IPS-18c (cell line): ENCODE measurements around the gene INS.

Source experiments
- H3K4me3 ChIP-seq: 2 replicates; pipeline ENCODE4 v1.7.0; 2013; ENCODE audit warnings: low read depth, mild to moderate bottlenecking, low read length, moderate library complexity; ENCODE audit not compliant: insufficient read depth
- H3K9me3 ChIP-seq: one replicate; pipeline ENCODE4 v1.6.1; 2013; ENCODE audit warnings: mild to moderate bottlenecking, low read length, moderate library complexity; ENCODE audit not compliant: control insufficient read depth, insufficient read depth

The INS gene

GRCh38 chr11:2157294-2158040 lies 3.5 kb downstream of the INS start:
- Histone ChIP-seq H3K9me3 (no peaks in the 10 kb centered on the region), H3K4me3 (no peak overlapping the region)

DNA sequence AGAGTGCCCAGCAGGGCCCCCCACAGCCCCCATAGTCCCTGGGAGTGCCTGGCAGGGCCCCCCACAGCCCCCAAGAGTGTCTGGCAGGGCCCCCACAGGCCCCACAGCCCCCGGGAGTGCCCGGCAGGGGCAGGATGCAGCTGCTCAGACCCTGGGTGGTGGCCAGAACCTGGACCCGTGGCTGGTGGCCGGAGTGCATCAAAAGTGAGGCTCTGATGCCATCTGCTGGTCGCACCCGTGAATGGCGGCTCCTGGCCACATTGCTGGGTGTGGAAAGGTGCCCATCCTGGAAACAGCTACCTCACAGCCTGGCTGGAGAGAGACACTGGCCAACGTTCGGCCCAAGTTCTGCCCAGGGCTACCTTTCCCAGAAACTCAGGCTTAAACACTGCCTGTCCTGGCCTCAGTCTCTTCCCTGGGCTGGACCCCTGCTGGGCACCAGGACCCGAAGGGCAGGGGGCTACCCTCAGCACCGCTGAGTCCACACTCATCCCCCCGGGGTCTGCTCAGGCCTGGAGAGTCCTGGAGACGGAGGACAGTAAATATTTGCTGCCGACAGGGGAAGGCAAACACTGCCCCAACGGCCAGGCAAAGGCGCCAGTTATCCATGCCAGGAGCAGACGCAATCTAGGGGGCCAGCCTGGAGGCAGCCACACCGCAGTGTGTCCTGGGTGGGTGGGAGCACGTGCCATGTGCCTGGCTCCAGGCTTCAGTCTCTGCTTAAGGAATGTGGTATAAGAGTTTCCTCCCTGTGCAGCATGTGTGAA lies 4.4 kb downstream of the INS start:
- H3K9me3 ChIP-seq, result no peaks in the 10 kb centered on the region

GRCh38 chr11:2155511-2155910 lies 5.5 kb downstream of the INS start:
- Histone ChIP-seq H3K4me3 (no peak overlapping the region), H3K9me3 (no peaks in the 10 kb centered on the region)

More for the DNA sequence above, 4.4 kb downstream of the INS start:
- no peak overlapping the region for H3K4me3 ChIP-seq

DNA sequence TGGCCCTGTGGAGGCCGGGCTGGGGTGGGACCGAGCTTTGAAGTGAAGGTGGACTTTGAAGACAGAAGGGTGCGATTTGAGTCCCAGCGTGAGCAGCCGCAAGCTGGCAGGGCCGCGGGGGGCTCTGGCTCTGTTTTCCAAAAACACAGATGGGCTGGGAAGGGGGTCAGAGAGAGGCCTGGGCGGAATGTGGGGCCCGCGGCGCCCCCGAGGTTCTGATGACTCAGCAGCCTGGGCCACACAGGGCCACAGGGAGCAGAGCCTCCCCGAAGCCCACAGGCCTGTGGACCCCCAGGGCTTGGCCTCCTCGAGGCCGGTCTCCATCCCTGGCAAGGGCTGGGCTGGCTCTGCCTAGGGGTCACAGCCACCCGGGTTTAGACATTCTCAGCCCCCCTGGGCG lies 6.1 kb downstream of the INS start:
- no peaks in the 10 kb centered on the region for H3K9me3 ChIP-seq
- H3K4me3 ChIP-seq, result no peak overlapping the region

DNA sequence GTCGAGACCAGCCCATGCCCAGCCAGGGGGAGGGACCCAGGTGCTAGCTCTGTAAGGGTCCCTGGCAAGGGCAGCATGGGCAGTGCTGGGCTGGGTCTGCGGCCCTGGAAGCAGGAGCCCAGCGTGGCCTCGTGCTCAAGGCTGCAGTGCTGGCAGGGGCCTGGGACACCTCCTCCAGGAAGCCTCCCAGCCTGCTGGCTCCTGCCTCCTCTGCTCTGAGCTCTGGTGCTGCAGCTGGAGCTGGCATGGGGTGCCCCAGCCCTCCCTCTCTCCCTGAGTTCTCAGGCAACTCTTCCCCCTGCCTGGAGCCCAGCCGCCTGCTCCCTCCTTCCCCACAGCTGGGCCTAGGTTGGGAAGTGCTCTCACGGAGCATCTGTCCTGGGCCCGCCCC lies 6.8 kb downstream of the INS start:
- Histone ChIP-seq H3K4me3 (no peak overlapping the region), H3K9me3 (no peaks in the 10 kb centered on the region)

DNA sequence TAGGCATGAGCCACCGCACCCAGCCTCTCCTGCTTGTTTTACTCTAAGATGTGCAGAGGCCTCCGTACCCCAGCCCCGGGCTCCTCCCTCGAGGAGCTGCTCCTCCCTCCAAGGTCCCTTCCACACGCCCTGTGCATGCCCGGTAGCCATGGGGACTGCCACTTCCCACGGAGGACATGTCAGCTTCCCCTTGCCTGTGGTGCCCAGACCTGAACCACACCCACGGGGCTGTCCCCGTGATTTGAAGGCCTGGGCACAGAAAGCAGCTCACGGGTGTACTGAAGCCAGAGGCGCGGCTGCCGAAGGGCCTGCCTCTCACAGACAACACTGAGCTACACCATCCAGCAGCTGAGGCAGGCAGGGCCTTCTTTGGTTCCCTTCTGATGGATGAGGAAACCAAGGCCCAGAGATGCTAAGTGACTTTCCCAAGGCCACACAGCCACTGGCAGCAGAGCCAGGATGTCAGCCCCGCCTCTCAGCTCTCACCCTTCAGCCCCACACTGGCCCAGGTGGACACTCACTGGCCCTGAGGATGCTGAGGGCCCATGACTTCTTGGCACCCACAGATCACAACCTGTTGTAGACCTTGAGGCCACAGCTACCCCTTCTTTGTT lies 7.3 kb downstream of the INS start:
- H3K4me3 ChIP-seq, result no peak overlapping the region
- H3K9me3 ChIP-seq, result no peaks in the 10 kb centered on the region

DNA sequence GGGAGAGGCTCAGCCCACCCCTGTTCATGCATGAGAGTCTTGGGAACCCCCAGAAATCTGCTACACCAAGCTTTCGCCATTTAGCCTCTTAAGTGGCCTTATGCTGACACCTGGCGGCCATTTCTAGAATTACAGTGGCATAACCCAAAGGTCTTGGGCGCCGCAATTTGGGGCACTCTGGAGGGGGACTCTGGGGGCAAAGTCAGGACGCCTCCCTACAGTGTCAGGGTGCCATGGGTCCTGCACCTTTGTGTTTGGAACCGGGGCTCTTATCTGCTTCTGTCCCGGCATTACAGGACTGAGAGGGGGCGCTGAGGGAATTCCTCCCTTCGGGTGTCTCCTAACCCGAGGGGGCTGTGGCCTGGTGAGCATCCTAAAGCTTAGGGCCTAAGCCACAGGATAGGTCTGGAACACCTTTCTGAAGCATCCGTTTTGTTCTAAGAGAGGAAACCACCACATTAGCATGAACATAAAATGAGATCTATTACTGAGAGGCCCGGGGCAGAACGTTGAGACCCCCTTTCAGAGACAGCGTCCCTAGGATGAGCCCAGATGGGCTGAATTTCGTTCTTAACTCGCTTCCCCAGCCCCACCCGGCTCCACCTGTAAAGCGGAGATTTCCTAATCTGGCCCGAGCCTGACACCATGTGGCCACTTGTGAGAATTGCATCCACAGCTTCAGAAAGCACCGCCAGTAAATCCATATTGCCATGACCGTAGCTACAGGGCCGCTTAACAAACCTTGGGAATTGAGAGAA lies 9.3 kb downstream of the INS start:
- Histone ChIP-seq H3K9me3 (no peaks in the 10 kb centered on the region), H3K4me3 (no peak overlapping the region)

- H3K9me3 ChIP-seq, result no peaks in the 10 kb centered on the region
- H3K4me3 ChIP-seq, result no peak overlapping the region
Measured at GRCh38 chr11:2149864-2150847, 10.9 kb downstream of the INS start.

GRCh38 chr11:2149460-2149859 lies 11.5 kb downstream of the INS start:
- Histone ChIP-seq H3K4me3 (no peak overlapping the region), H3K9me3 (no peaks in the 10 kb centered on the region)

DNA sequence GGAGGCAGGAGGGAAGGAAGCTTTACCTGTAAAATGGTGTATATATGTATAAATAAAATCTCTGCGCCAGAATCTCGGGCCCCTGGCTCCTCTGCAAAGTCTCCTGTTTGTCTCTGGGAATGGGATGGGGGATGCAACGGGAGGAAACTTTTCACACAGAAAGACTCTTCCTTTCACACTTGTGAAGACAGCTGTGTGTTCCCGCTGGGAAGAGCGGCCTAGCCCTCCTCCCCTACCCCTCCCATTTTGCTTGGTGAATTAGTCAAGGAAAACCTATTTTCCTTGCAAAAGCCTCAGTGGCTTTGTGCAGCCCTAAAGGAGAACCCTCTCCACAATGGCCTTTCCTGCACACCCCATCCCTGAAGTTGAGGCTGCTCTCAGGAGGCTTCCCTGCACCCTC lies 12.4 kb downstream of the INS start:
- Histone ChIP-seq H3K9me3 (no peaks in the 10 kb centered on the region), H3K4me3 (no peak overlapping the region)

GRCh38 chr11:2147391-2147790 lies 13.6 kb downstream of the INS start:
- no peak overlapping the region for H3K4me3 ChIP-seq
- no peaks in the 10 kb centered on the region for H3K9me3 ChIP-seq

DNA sequence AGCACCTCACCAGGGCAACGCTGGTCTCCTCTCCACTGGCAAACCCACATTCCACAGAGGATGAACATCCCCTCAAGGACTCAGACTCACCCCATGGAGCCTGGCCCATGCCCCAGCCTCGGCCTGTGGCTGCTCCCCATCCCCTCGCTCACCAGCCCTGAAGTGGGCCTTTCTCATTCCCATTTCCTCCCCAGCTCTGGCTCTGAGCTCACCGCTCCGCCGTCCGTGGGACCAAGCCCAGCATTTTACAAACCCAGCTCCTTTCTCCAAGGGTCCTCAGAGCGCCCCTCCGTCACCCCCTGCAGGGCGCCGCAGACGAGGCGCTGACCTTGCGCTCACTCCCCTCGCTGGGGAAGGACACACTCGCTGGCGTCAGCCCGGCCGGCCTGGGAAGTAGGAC lies 15.0 kb downstream of the INS start:
- Histone ChIP-seq H3K4me3 (no peak overlapping the region), H3K9me3 (no peaks in the 10 kb centered on the region)

DNA sequence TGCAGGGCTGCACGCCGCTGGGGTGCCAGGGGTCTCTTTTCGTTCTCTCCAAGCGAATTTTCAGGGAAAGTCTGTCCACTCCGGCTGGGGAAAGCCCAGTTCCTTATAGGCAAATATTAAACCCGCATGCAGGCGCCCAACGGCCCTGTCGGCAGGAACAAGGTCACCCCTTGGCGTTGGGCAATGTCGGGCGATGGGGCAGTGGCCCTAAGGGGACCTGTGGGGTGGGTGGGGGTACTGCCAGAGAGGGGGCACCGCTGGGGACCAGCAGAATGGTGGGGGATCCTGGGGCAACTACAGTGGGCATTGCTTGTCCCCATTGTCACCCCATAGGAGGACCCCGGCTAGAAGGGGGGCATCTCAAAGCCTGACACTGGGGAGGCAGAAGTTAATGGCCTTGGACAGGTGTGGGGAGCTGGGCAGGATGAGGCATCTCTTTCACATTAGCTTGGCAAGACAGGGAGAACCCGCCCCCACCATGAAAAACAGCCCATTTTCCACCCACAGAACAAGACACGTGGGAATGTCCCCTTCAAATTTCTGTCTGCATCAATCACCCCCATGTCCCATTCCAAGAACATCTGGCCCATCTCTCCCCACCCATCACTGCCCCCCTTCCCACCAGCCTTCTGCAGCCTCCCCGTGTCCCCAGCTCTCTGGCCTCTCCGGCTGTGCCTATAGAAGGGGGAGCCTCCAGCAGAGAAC lies 16.3 kb downstream of the INS start:
- H3K4me3 ChIP-seq, result no peak overlapping the region
- H3K9me3 ChIP-seq, result no peaks in the 10 kb centered on the region

GRCh38 chr11:2143799-2144543 lies 17.0 kb downstream of the INS start:
- peak overlapping the region; percentile 9; the same call in 1 of the 2 replicates for H3K4me3 ChIP-seq
- no peaks in the 10 kb centered on the region for H3K9me3 ChIP-seq

DNA sequence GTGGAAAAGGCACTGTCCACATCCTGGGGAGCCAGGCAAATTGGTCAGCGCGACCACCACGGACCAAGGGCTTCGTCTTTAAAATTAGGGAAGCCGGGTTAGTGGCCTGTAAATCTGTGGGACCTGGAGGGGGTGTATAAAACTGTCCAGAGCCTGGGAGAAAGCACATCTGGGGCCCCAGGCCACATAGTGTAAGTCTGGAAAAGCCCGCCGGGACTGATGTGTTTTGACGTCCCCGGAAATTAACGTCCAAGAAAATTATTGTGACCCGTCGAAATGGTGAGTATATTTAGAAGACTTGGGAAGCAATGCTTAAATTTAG lies 17.6 kb downstream of the INS start:
- no peak overlapping the region for H3K4me3 ChIP-seq
- H3K9me3 ChIP-seq, result no peaks in the 10 kb centered on the region
